GM19240 (cell line): ENCODE measurements around the gene CD8A.

Experiments
- DNase-seq: peaks from one replicate; pipeline ENCODE4 v3.0.0; 2011; ENCODE audit warnings: low spot score; ENCODE audit not compliant: insufficient read length

Gene CD8A

GRCh38 chr2:86809481-86810121 lies 18.9 kb upstream of the CD8A start:
- no peak for DNase-seq

- peak; percentile 83 for DNase-seq
These were observed 17.8 kb upstream of the CD8A start for GRCh38 chr2:86808315-86809161.

GRCh38 chr2:86807468-86808275 lies 17.0 kb upstream of the CD8A start:
- no peak for DNase-seq

GRCh38 chr2:86807133-86807467 lies 16.4 kb upstream of the CD8A start:
- no peak for DNase-seq

GRCh38 chr2:86806059-86806857 lies 15.5 kb upstream of the CD8A start:
- DNase-seq: no peak

- DNase-seq: no peak
These were observed 10.3 kb upstream of the CD8A start for GRCh38 chr2:86800856-86801567.

- no peak for DNase-seq
These were observed 4.1 kb upstream of the CD8A start for GRCh38 chr2:86794861-86795260.

GRCh38 chr2:86793752-86794151 lies 3.0 kb upstream of the CD8A start:
- DNase-seq: no peak

- no peak for DNase-seq
These were observed 860 bp upstream of the CD8A start for GRCh38 chr2:86791573-86791972.

GRCh38 chr2:86790134-86790675 lies 508 bp downstream of the CD8A start:
- no peak for DNase-seq

- DNase-seq: no peak
These were observed 1.0 kb downstream of the CD8A start for GRCh38 chr2:86789687-86790133.

- DNase-seq: no peak
These were observed 1.6 kb downstream of the CD8A start for GRCh38 chr2:86788881-86789686.

- DNase-seq: no peak
These were observed 2.5 kb downstream of the CD8A start for GRCh38 chr2:86788165-86788564.

GRCh38 chr2:86787736-86788135 lies 3.0 kb downstream of the CD8A start:
- no peak for DNase-seq

GRCh38 chr2:86786001-86786536 lies 4.6 kb downstream of the CD8A start:
- DNase-seq: no peak

- no peak for DNase-seq
These were observed 5.3 kb downstream of the CD8A start for GRCh38 chr2:86785456-86785855.

GRCh38 chr2:86783615-86784339 lies 6.9 kb downstream of the CD8A start:
- peak; percentile 71 for DNase-seq

- no peak for DNase-seq
These were observed 8.0 kb downstream of the CD8A start for GRCh38 chr2:86782748-86783147.

GRCh38 chr2:86781363-86781762 lies 9.3 kb downstream of the CD8A start:
- DNase-seq: no peak
